IMR-90 (cell line): ENCODE results near the gene HMGCLL1. TPM values are rescaled to one million over a fixed set of nuclear protein-coding genes. Genes with fewer than 3 reads are reported as not detected.

Experiments used
- ATAC-seq: fragments of 200-7000 bp; cut with Tn5 transposase; 2 replicates; pipeline ENCODE4 v1.9.1; 2020; ENCODE audit warnings: low read depth, mild to moderate bottlenecking, moderate library complexity
- BruUV-seq: library from RNA; stranded (reverse); fragments of 400-500 nt; replicated peaks from 2 replicates; lab custom pipeline; 2021; lab: Mats Ljungman, UMichigan
- CTCF ChIA-PET: fragments of 300-600 bp; formaldehyde crosslinking; extraction: SDS; loops from one replicate; lab custom pipeline; 2021; ENCODE audit warnings: antibody characterized with exemption; lab: Yijun Ruan, JAX
- POLR2A ChIA-PET: fragments of 300-600 bp; sonication (Branson Sonifier 250); formaldehyde crosslinking; loops from one replicate; lab custom pipeline; 2022; ENCODE audit warnings: antibody characterized with exemption; ENCODE audit not compliant: unreplicated experiment; lab: Charles Lee
- DNase-seq: peaks from one replicate; pipeline ENCODE4 v3.0.0; 2013
- H2AFZ ChIP-seq: replicated peaks from 2 replicates; pipeline ENCODE3; 2013; ENCODE audit warnings: low read length, mild to moderate bottlenecking; ENCODE audit not compliant: poor library complexity
- H2AK5ac ChIP-seq: 2 replicates; pipeline ENCODE4 v1.6.1; 2013; ENCODE audit warnings: low read depth, low read length, inconsistent platforms
- H2AK9ac ChIP-seq: replicated peaks from 2 replicates; pipeline ENCODE3; 2013; ENCODE audit warnings: mild to moderate bottlenecking, low read depth, low read length, moderate library complexity; ENCODE audit not compliant: poor library complexity
- H2BK120ac ChIP-seq: 2 replicates; pipeline ENCODE4 v1.6.1; 2013; ENCODE audit warnings: low read depth, low read length, inconsistent platforms
- H2BK15ac ChIP-seq: 3 replicates; pipeline ENCODE4 v1.6.1; 2013; ENCODE audit warnings: low read depth, low read length, inconsistent platforms
- H2BK20ac ChIP-seq: 2 replicates; pipeline ENCODE4 v1.6.1; 2013; ENCODE audit warnings: low read depth, mild to moderate bottlenecking, inconsistent platforms, low read length, moderate library complexity
- H2BK5ac ChIP-seq: 2 replicates; pipeline ENCODE4 v1.6.1; 2013; ENCODE audit warnings: mild to moderate bottlenecking, low read depth, low read length, inconsistent platforms; ENCODE audit not compliant: poor library complexity, severe bottlenecking
- H3K14ac ChIP-seq: replicated peaks from 2 replicates; pipeline ENCODE4 v1.6.1; 2013; ENCODE audit warnings: low read depth, low read length, inconsistent platforms
- H3K18ac ChIP-seq: 2 replicates; pipeline ENCODE4 v1.6.1; 2013; ENCODE audit warnings: low read depth, low read length, control low read depth
- H3K23ac ChIP-seq: 2 replicates; pipeline ENCODE4 v1.6.1; 2013; ENCODE audit warnings: low read depth, low read length, inconsistent platforms
- H3K27ac ChIP-seq: 2 replicates; pipeline ENCODE4 v1.5.1; 2013; ENCODE audit warnings: mild to moderate bottlenecking, control low read depth, low read length; ENCODE audit not compliant: insufficient read depth
- H3K27me3 ChIP-seq: 2 replicates; pipeline ENCODE4 v1.6.1; 2013; ENCODE audit warnings: low read length; ENCODE audit not compliant: control insufficient read depth, insufficient read depth
- H3K36me3 ChIP-seq: 2 replicates; pipeline ENCODE4 v1.6.1; 2013; ENCODE audit warnings: low read length, mixed read lengths; ENCODE audit not compliant: control insufficient read depth, insufficient read depth
- H3K4ac ChIP-seq: 2 replicates; pipeline ENCODE4 v1.6.1; 2013; ENCODE audit warnings: low read depth, low read length, inconsistent platforms
- H3K4me1 ChIP-seq: 2 replicates; pipeline ENCODE4 v1.6.1; 2013; ENCODE audit warnings: low read length, mixed read lengths; ENCODE audit not compliant: control insufficient read depth, insufficient read depth
- H3K4me2 ChIP-seq: 2 replicates; pipeline ENCODE4 v1.6.1; 2013; ENCODE audit warnings: low read depth, mild to moderate bottlenecking, control low read depth, low read length, moderate library complexity
- H3K4me3 ChIP-seq: 2 replicates; pipeline ENCODE4 v1.5.1; 2013; ENCODE audit warnings: low read depth, mild to moderate bottlenecking, control low read depth, low read length, moderate library complexity; ENCODE audit not compliant: insufficient read depth
- H3K56ac ChIP-seq: 2 replicates; pipeline ENCODE4 v1.6.1; 2013; ENCODE audit warnings: low read length, inconsistent platforms; ENCODE audit not compliant: insufficient read depth; ENCODE audit errors: extremely low read depth
- H3K79me1 ChIP-seq, 2 experiments: 2 replicates each; pipeline ENCODE4 v1.6.1; 2013; ENCODE audit warnings: low read length in 2 of 2, inconsistent platforms in 1 of 2, low read depth in 1 of 2
- H3K9ac ChIP-seq: 2 replicates; pipeline ENCODE4 v1.6.1; 2013; ENCODE audit warnings: low read depth, low read length, control low read depth
- H3K9me1 ChIP-seq: 2 replicates; pipeline ENCODE4 v1.6.1; 2013; ENCODE audit warnings: low read length, inconsistent platforms; ENCODE audit not compliant: insufficient read depth
- H3K9me3 ChIP-seq: 2 replicates; pipeline ENCODE4 v1.6.1; 2013; ENCODE audit warnings: low read length; ENCODE audit not compliant: control insufficient read depth, insufficient read depth
- H4K20me1 ChIP-seq: 2 replicates; pipeline ENCODE4 v1.6.1; 2013; ENCODE audit warnings: low read length, inconsistent platforms; ENCODE audit not compliant: insufficient read depth
- H4K5ac ChIP-seq: 2 replicates; pipeline ENCODE4 v1.6.1; 2013; ENCODE audit warnings: mild to moderate bottlenecking, low read depth, low read length, control low read depth
- H4K8ac ChIP-seq, 2 experiments: 2 replicates each; pipeline ENCODE4 v1.6.1; 2013; ENCODE audit warnings: low read depth in 2 of 2, low read length in 2 of 2, control low read depth in 1 of 2, inconsistent platforms in 1 of 2
- H4K91ac ChIP-seq: 2 replicates; pipeline ENCODE4 v1.6.1; 2013; ENCODE audit warnings: low read depth, low read length, inconsistent platforms; ENCODE audit not compliant: insufficient read depth
- BHLHE40 ChIP-seq: fragments of 150-350 bp; IDR thresholded peaks from 2 replicates; pipeline ENCODE4 v1.6.1; 2016; ENCODE audit warnings: mild to moderate bottlenecking, low read depth, low read length
- CEBPB ChIP-seq: IDR thresholded peaks from 2 replicates; pipeline ENCODE4 v1.6.1; 2012; ENCODE audit warnings: low read depth, low read length, improper control_type of control experiment
- FOS ChIP-seq: fragments of 150-350 bp; IDR thresholded peaks from 2 replicates; pipeline ENCODE4 v1.6.1; 2016; ENCODE audit warnings: low read depth, low read length
- MAFK ChIP-seq: IDR thresholded peaks from 2 replicates; pipeline ENCODE4 v1.6.1; 2012; ENCODE audit warnings: low read depth, low read length, improper control_type of control experiment
- MAZ ChIP-seq: IDR thresholded peaks from 2 replicates; pipeline ENCODE4 v1.6.1; 2012; ENCODE audit warnings: low read depth, mild to moderate bottlenecking, low read length, improper control_type of control experiment, moderate library complexity, borderline replicate concordance
- RAD21 ChIP-seq: IDR thresholded peaks from 2 replicates; pipeline ENCODE4 v1.6.1; 2012; ENCODE audit warnings: low read length, improper control_type of control experiment
- RFX5 ChIP-seq: IDR thresholded peaks from 2 replicates; pipeline ENCODE4 v1.8.0; 2012; ENCODE audit warnings: low read depth, mild to moderate bottlenecking, low read length, moderate library complexity
- SMC3 ChIP-seq: fragments of 150-350 bp; IDR thresholded peaks from 2 replicates; pipeline ENCODE4 v1.6.1; 2016; ENCODE audit warnings: low read depth, mild to moderate bottlenecking, antibody characterized with exemption, low read length, moderate library complexity
- USF2 ChIP-seq: fragments of 150-350 bp; IDR thresholded peaks from 2 replicates; pipeline ENCODE4 v1.6.1; 2017; ENCODE audit warnings: mild to moderate bottlenecking, antibody characterized with exemption, low read length, low read depth
- WGBS, 2 experiments: methylation state at CpG; one replicate each; pipeline versions ENCODE4 v1.1.5 to v1.1.7; 2013; ENCODE audit warnings: missing lambda C conversion rate in 2 of 2; ENCODE audit not compliant: insufficient read length in 1 of 2; ENCODE audit errors: extremely low coverage in 2 of 2; 5-methylcytosine and 5-hydroxymethylcytosine counted together
- dilution Hi-C: fragments of 300-500 bp; cut with HindIII; formaldehyde crosslinking; loops from one replicate; pipeline ENCODE4 v1.14.3; 2018; ENCODE audit warnings: low sequenced_read_pairs; ENCODE audit not compliant: unreplicated experiment
- in situ Hi-C: fragments of 300-500 bp; cut with MboI; formaldehyde crosslinking; loops from 3 replicates; pipeline ENCODE4 v1.14.3; 2019; ENCODE audit warnings: low sequenced_read_pairs, inconsistent platforms, mixed read lengths
- intact Hi-C: fragments of 100-400 bp; cut with micrococcal nuclease; formaldehyde crosslinking; loops from 2 replicates; pipeline ENCODE4 v1.10.0; 2022
- polyA plus RNA-seq, 3 experiments: library from polyadenylated mRNA; depleted of rRNA; stranded (reverse); fragments of >200 nt; gene quantifications; 2 replicates each; pipeline ENCODE4 v1.2.3, GENCODE V29; 2012; ENCODE audit warnings: low replicate concordance in 1 of 3
- total RNA-seq: library from RNA; depleted of rRNA; stranded (reverse); fragments of >200 nt; gene quantifications from 2 replicates; pipeline ENCODE4 v1.2.3, GENCODE V29; 2012

The HMGCLL1 gene
- total and polyA plus RNA-seq, 2 of the 4 experiments (the other 2 are of a cell fraction) = 0.03 TPM; not detected in 1

GRCh38 chr6:55438203-55438602 is 140.8 kb downstream of the HMGCLL1 start:
- no peak for ATAC-seq
- no peak overlapping the region for H3K4me3 ChIP-seq
- H2BK15ac ChIP-seq = no peak overlapping the region
- no peaks in the 10 kb centered on the region for H3K79me1 ChIP-seq
- no peaks in the 10 kb centered on the region for H4K20me1 ChIP-seq
- ChIA-PET POLR2A (no interaction called here), CTCF (interaction anchor here (0.6 to 1.2 kb wide), 3 partner anchors 162 to 854 kb away, joined by 3 to 4 read pairs (median 3); no protein-coding TSS in a partner anchor)
- H3K27me3 ChIP-seq = no peaks in the 10 kb centered on the region
- no peak overlapping the region for H4K8ac ChIP-seq
- dilution Hi-C loops = no loop called here
- no peak overlapping the region for H2BK5ac ChIP-seq
- H3K9ac ChIP-seq = no peak overlapping the region
- BruUV-seq = no TSS peak
- no peaks in the 10 kb centered on the region for H3K36me3 ChIP-seq
- 89% methylated on average over 2 of the region's 3 CpGs; no CpG with 5 or more reads in 1 of the 2 experiments for WGBS, 2 experiments
- H3K4ac ChIP-seq = no peak overlapping the region
- H3K27ac ChIP-seq = no peak overlapping the region
- H3K9me1 ChIP-seq = 0 out of 2 replicates have a peak, but pooled peaks cover 3% of the 10 kb centered on the region
- H2BK20ac ChIP-seq = no peak overlapping the region
- in situ Hi-C loops = loop anchor here (25.0 kb wide), 1 partner anchor 849 kb away; no protein-coding TSS in a partner anchor
- no peak overlapping the region for H4K91ac ChIP-seq
- intact Hi-C loops = no loop called here
- H2BK120ac ChIP-seq = no peak overlapping the region
- H3K14ac ChIP-seq = no peak overlapping the region
- no peak overlapping the region for H2AK5ac ChIP-seq
- H3K4me2 ChIP-seq = no peak overlapping the region
- no peak overlapping the region for H2AFZ ChIP-seq
- no peak overlapping the region for H4K5ac ChIP-seq
- no peak overlapping the region for H2AK9ac ChIP-seq
- no peak for DNase-seq
- no peak overlapping the region for H3K18ac ChIP-seq
- H3K23ac ChIP-seq = no peak overlapping the region
- TF ChIP-seq MAFK = no peak
- TF ChIP-seq RAD21 = no peak
- TF ChIP-seq USF2 = no peak
- no peak for TF ChIP-seq SMC3
- no peak for TF ChIP-seq RFX5
- TF ChIP-seq MAZ = no peak
- no peak for TF ChIP-seq CEBPB
- no peak for TF ChIP-seq FOS
- no peak for TF ChIP-seq BHLHE40
- no peaks in the 10 kb centered on the region for H3K9me3 ChIP-seq
- H3K56ac ChIP-seq = no peak overlapping the region
- H3K4me1 ChIP-seq = peaks cover 2% of the 10 kb centered on the region; the same call in 1 of the 2 replicates
